Stomach (tissue), 4 donors: ENCODE data around the gene LYL1.

ENCODE experiments used
- CTCF ChIP-seq, 7 experiments: fragments of 450-650 bp in 4 of 7; fragments of 200-600 bp in 3 of 7; sonication (generic) in 3 of 7; IDR thresholded peaks; one replicate each; pipeline ENCODE4 v1.5.1; 2016 to 2019; ENCODE audit warnings: antibody characterized with exemption in 7 of 7, control low read depth in 2 of 7, mild to moderate bottlenecking in 1 of 7
- EP300 ChIP-seq: sonication (generic); formaldehyde crosslinking; IDR thresholded peaks from one replicate; pipeline ENCODE4 v1.6.1; 2017; ENCODE audit warnings: antibody characterized with exemption
- POLR2A ChIP-seq, 4 donors: fragments of 450-650 bp; IDR thresholded peaks; one replicate each; pipeline ENCODE4 v1.6.1; 2016; ENCODE audit warnings: antibody characterized with exemption in 4 of 4, control low read depth in 2 of 4, mild to moderate bottlenecking in 1 of 4, moderate library complexity in 1 of 4
- POLR2AphosphoS5 ChIP-seq, 3 donors: sonication (generic); formaldehyde crosslinking; IDR thresholded peaks; one replicate each; pipeline ENCODE4 v1.6.1; 2016; ENCODE audit warnings: antibody characterized with exemption in 3 of 3

GRCh38 chr19:13135068-13136062 is 32.7 kb upstream of the LYL1 start:
- TF ChIP-seq CTCF (IDR thresholded peaks at IDR 0.05) (no peak), POLR2A (IDR thresholded peaks at IDR 0.05) (no peak), POLR2AphosphoS5 (IDR thresholded peaks at IDR 0.05) (no peak), EP300 (no peak)
